Measurements from ENCODE around the gene XIRP1. TPM values are rescaled to one million over a fixed set of nuclear protein-coding genes. Genes with fewer than 3 reads are reported as not detected.

Gene XIRP1
- total and polyA plus RNA-seq, 4 experiments from 2014 or later = 0.03 TPM; not detected in 3

DNA sequence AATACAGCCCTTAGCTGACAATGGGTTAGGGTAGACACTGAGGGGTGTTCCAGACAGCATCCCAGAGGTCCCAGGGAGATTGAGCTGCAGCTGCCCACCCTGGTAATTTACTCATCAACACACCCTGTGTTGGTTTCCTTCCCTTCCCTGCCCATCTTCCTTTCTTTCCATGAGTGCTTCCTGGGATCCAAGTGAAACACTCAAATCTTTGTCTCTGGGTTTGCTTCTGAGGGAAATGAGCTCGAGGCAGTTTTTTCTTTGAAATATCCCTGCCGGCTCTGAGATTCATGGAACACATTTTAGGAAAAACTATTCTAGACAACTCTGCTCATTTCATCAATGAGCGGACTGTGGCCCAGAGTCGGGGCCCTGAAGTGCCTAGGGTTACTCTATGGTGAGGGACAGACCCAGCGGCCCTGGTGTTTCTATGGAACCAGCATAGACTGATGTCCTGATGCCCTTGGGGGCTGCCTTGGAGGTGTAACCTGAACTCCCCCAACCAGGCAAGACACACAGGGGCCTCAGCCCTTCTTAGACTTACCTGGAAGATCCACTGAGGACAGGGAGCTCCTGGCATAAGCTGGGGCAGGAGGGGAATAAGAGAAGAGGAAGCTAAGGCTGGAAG, 24.1 kb downstream of the XIRP1 start:
- intact Hi-C loops (cut with micrococcal nuclease) = no loop called here

DNA sequence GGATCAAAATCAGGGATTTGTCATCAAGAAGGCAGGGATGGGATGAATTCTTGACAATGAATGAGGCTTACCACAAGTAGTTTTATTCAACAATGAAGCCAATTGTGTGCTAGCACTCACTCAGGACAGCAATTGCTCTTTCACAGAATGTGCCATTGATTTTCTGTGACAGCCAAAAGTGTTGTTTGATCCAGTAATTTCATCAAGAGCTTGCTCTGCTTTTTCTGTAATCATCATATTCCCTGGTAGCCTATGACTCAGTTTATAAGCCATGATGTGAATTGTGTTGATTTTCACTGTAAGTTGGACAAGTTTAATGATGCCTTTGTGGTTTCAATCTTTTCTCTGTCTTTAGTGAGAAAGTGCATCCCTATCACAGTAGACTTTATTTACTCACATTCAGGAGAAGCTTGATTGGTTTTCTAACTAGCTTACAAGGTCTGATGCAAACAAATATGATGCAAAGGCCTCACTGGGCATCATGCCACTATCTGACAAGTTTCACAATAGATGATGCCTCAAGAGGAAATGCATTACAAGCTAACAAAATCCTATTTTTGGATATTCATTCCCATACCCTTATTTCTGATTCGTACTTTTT, 25.4 kb downstream of the XIRP1 start:
- DNase-seq = no peak
- Histone ChIP-seq H3K27me3 (ENCODE audit: insufficient read depth, low read length) (no peaks in the 10 kb centered on the region), H3K27ac (ENCODE audit: low read depth, low read length) (no peak overlapping the region), H3K4me3 (ENCODE audit: low read length in 2 of 2) (no peak overlapping the region), H3K9me3 (ENCODE audit: control insufficient read depth in 1 of 2, low read length in 2 of 2) (no peaks in the 10 kb centered on the region), H3K4me1 (ENCODE audit: insufficient read depth, low read length) (no peaks in the 10 kb centered on the region), H3K36me3 (ENCODE audit: insufficient read depth, low read length) (no peaks in the 10 kb centered on the region)
- H3K27ac Mint-ChIP-seq = no peak overlapping the region
- intact Hi-C loops (cut with micrococcal nuclease) = no loop called here
- no peaks in the 10 kb centered on the region for H3K4me1 Mint-ChIP-seq
- ChIA-PET POLR2A (ENCODE audit: partially characterized antibody) (interaction anchor here (1.7 kb wide), 1 partner anchor 11 kb away, joined by 5 read pairs; no protein-coding TSS in a partner anchor), CTCF (ENCODE audit: partially characterized antibody) (interaction anchor here (0.7 to 2.5 kb wide), 6 partner anchors 9 to 125 kb away, joined by 3 to 11 read pairs (median 4); no protein-coding TSS in a partner anchor)
- peak overlapping the region in 1 of 8 donors; percentile 20 for H3K4me3 Mint-ChIP-seq
- H3K27me3 Mint-ChIP-seq = no peaks in the 10 kb centered on the region
- no peaks in the 10 kb centered on the region for H3K36me3 Mint-ChIP-seq
- no peaks in the 10 kb centered on the region for H3K9me3 Mint-ChIP-seq

More for the DNA sequence above, 24.1 kb downstream of the XIRP1 start:
- H3K27ac Mint-ChIP-seq = no peak overlapping the region
- H3K27me3 Mint-ChIP-seq = no peaks in the 10 kb centered on the region
- DNase-seq = no peak
- Histone ChIP-seq H3K36me3 (ENCODE audit: insufficient read depth, low read length) (no peaks in the 10 kb centered on the region), H3K4me1 (ENCODE audit: insufficient read depth, low read length) (no peaks in the 10 kb centered on the region), H3K27ac (ENCODE audit: low read depth, low read length) (no peak overlapping the region), H3K4me3 (ENCODE audit: low read length in 2 of 2) (no peak overlapping the region), H3K9me3 (ENCODE audit: control insufficient read depth in 1 of 2, low read length in 2 of 2) (no peaks in the 10 kb centered on the region), H3K27me3 (ENCODE audit: insufficient read depth, low read length) (no peaks in the 10 kb centered on the region)
- CTCF ChIA-PET (ENCODE audit: partially characterized antibody) = interaction anchor here (1.0 to 2.5 kb wide), 7 partner anchors 10 to 124 kb away, joined by 3 to 11 read pairs (median 5); no protein-coding TSS in a partner anchor
- no peaks in the 10 kb centered on the region for H3K4me1 Mint-ChIP-seq
- POLR2A ChIA-PET (ENCODE audit: partially characterized antibody) = interaction anchor here (1.7 kb wide), 1 partner anchor 9 kb away, joined by 5 read pairs; no protein-coding TSS in a partner anchor
- no peaks in the 10 kb centered on the region for H3K9me3 Mint-ChIP-seq
- H3K36me3 Mint-ChIP-seq = no peaks in the 10 kb centered on the region
- H3K4me3 Mint-ChIP-seq = no peak overlapping the region

DNA sequence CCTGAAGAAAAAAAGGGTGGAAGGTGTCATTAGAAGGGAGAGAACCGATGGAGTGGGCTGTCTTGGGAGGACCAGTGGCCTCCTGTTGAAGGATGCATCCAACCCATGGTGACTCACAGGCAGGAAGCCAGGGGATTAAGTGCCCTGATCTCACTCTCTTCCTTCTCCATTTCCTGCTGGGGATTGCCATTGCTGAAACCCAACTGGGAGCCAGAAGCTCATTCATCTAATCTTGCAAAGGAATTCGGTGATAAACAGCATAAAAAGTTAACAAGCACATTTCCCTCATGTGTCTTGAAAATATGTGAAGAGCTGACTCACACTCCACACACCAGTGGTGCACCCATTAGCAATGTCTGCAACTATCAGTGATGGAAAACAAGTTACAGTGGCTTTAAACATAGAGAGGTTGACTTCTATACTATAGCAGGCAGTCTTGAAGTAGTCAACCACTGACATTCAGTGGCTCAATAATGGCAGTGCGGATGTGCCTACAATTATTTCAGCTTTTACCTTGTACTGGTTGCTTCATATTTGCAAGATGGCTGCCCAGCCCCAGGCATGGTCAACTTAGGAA, 26.2 kb downstream of the XIRP1 start:
- H3K9me3 Mint-ChIP-seq = no peaks in the 10 kb centered on the region
- CTCF ChIA-PET (ENCODE audit: partially characterized antibody) = interaction anchor here (0.7 to 2.5 kb wide), 4 partner anchors 10 to 126 kb away, joined by 3 to 11 read pairs (median 6); no protein-coding TSS in a partner anchor
- no peaks in the 10 kb centered on the region for H3K36me3 Mint-ChIP-seq
- peak overlapping the region in 1 of 7 donors; percentile 36 for H3K27ac Mint-ChIP-seq
- H3K36me3 ChIP-seq (ENCODE audit: insufficient read depth, low read length) = no peaks in the 10 kb centered on the region
- DNase-seq = no peak
- H3K27ac ChIP-seq (ENCODE audit: low read depth, low read length) = no peak overlapping the region
- H3K27me3 Mint-ChIP-seq = no peaks in the 10 kb centered on the region
- H3K4me1 ChIP-seq (ENCODE audit: insufficient read depth, low read length) = no peaks in the 10 kb centered on the region
- no peaks in the 10 kb centered on the region for H3K9me3 ChIP-seq (ENCODE audit: control insufficient read depth in 1 of 2, low read length in 2 of 2)
- H3K27me3 ChIP-seq (ENCODE audit: insufficient read depth, low read length) = no peaks in the 10 kb centered on the region
- no peak overlapping the region for H3K4me3 ChIP-seq (ENCODE audit: low read length in 2 of 2)
- H3K4me3 Mint-ChIP-seq = no peak overlapping the region
- intact Hi-C loops (cut with micrococcal nuclease) = no loop called here
- no peaks in the 10 kb centered on the region for H3K4me1 Mint-ChIP-seq
- POLR2A ChIA-PET (ENCODE audit: partially characterized antibody) = interaction anchor here (0.6 kb wide), 1 partner anchor 15 kb away, joined by 3 read pairs; no protein-coding TSS in a partner anchor

DNA sequence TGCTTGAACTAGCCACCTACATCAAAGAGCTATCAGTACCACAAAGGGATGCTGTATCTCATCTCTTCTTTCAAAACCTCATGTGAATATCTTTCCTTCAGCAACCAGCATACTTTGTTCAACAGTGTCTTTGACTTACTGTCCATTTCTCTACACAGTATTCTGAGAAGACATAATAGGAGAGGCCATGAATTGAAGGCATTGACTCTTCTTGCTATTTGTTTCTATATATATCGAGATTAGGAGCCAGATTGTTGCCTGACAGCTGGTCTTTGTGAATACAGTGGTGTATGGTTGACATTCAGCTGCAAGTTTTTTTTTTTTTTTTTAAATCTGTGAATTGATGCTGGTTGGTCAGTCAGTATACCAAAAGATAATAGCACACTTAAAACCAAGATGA, 26.9 kb downstream of the XIRP1 start:
- H3K36me3 Mint-ChIP-seq = no peaks in the 10 kb centered on the region
- no peaks in the 10 kb centered on the region for H3K27me3 ChIP-seq (ENCODE audit: insufficient read depth, low read length)
- H3K27me3 Mint-ChIP-seq = no peaks in the 10 kb centered on the region
- DNase-seq = no peak
- H3K4me1 Mint-ChIP-seq = no peaks in the 10 kb centered on the region
- CTCF ChIA-PET (ENCODE audit: partially characterized antibody) = no interaction called here
- H3K27ac Mint-ChIP-seq = no peak overlapping the region
- H3K36me3 ChIP-seq (ENCODE audit: insufficient read depth, low read length) = no peaks in the 10 kb centered on the region
- H3K4me1 ChIP-seq (ENCODE audit: insufficient read depth, low read length) = no peaks in the 10 kb centered on the region
- intact Hi-C loops (cut with micrococcal nuclease) = no loop called here
- no peaks in the 10 kb centered on the region for H3K9me3 ChIP-seq (ENCODE audit: control insufficient read depth in 1 of 2, low read length in 2 of 2)
- POLR2A ChIA-PET (ENCODE audit: partially characterized antibody) = no interaction called here
- H3K9me3 Mint-ChIP-seq = no peaks in the 10 kb centered on the region
- H3K27ac ChIP-seq (ENCODE audit: low read depth, low read length) = no peak overlapping the region
- H3K4me3 Mint-ChIP-seq = no peak overlapping the region
- H3K4me3 ChIP-seq (ENCODE audit: low read length in 2 of 2) = no peak overlapping the region

DNA sequence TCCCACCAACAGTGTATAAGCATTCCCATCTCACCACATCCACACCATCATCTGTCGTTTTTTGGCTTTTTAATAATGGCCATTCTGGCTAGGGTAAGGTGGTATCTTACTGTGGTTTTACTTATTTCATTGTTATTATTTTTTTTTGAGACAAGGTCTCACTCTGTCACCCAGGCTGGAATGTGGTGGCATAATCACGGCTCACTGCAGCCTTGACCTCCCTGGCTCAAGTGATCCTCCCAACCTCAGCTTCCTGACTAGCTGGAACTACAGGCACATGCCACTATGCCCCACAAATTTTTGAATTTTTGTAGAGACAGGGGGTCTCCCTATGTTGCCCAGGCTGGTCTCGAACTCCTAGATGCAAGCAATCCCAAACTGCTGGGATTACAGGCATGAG, 28.0 kb downstream of the XIRP1 start:
- Mint-ChIP-seq H3K4me3 (no peak overlapping the region), H3K36me3 (no peaks in the 10 kb centered on the region), H3K27ac (no peak overlapping the region), H3K27me3 (no peaks in the 10 kb centered on the region), H3K9me3 (no peaks in the 10 kb centered on the region), H3K4me1 (no peaks in the 10 kb centered on the region)
- intact Hi-C loops (cut with micrococcal nuclease) = no loop called here
- CTCF ChIA-PET (ENCODE audit: partially characterized antibody) = interaction anchor here (1.8 kb wide), 1 partner anchor 9 kb away, joined by 5 read pairs; no protein-coding TSS in a partner anchor
- no peaks in the 10 kb centered on the region for H3K4me1 ChIP-seq (ENCODE audit: insufficient read depth, low read length)
- H3K9me3 ChIP-seq (ENCODE audit: control insufficient read depth in 1 of 2, low read length in 2 of 2) = no peaks in the 10 kb centered on the region
- H3K27ac ChIP-seq (ENCODE audit: low read depth, low read length) = no peak overlapping the region
- H3K4me3 ChIP-seq (ENCODE audit: low read length in 2 of 2) = no peak overlapping the region
- DNase-seq = no peak
- H3K27me3 ChIP-seq (ENCODE audit: insufficient read depth, low read length) = no peaks in the 10 kb centered on the region
- no peaks in the 10 kb centered on the region for H3K36me3 ChIP-seq (ENCODE audit: insufficient read depth, low read length)
- POLR2A ChIA-PET (ENCODE audit: partially characterized antibody) = no interaction called here

- DNase-seq = no peak
- Histone ChIP-seq H3K27ac (ENCODE audit: low read depth, low read length) (no peak overlapping the region), H3K9me3 (ENCODE audit: control insufficient read depth in 1 of 2, low read length in 2 of 2) (no peaks in the 10 kb centered on the region), H3K4me1 (ENCODE audit: insufficient read depth, low read length) (peaks cover 9% of the 10 kb centered on the region), H3K4me3 (ENCODE audit: low read length in 2 of 2) (no peak overlapping the region), H3K27me3 (ENCODE audit: insufficient read depth, low read length) (no peaks in the 10 kb centered on the region), H3K36me3 (ENCODE audit: insufficient read depth, low read length) (no peaks in the 10 kb centered on the region)
- no peaks in the 10 kb centered on the region for H3K27me3 Mint-ChIP-seq
- H3K27ac Mint-ChIP-seq = peak overlapping the region in 2 of 7 donors; percentile 29 to 43
- no peak overlapping the region for H3K4me3 Mint-ChIP-seq
- POLR2A ChIA-PET (ENCODE audit: partially characterized antibody) = interaction anchor here (2.1 kb wide), 1 partner anchor 10 kb away, joined by 4 read pairs; no protein-coding TSS in a partner anchor
- CTCF ChIA-PET (ENCODE audit: partially characterized antibody) = interaction anchor here (0.9 to 2.5 kb wide), 5 partner anchors 14 to 133 kb away, joined by 3 to 7 read pairs (median 4); no protein-coding TSS in a partner anchor
- no peaks in the 10 kb centered on the region for H3K9me3 Mint-ChIP-seq
- intact Hi-C loops (cut with micrococcal nuclease) = no loop called here
- H3K4me1 Mint-ChIP-seq = peaks cover 2 to 14% (median 7%) of the 10 kb centered on the region in 4 donors
- H3K36me3 Mint-ChIP-seq = no peaks in the 10 kb centered on the region
These were observed 34.2 kb downstream of the XIRP1 start for GRCh38 chr3:39158148-39158715.

GRCh38 chr3:39157359-39157758, 35.0 kb downstream of the XIRP1 start:
- intact Hi-C loops (cut with micrococcal nuclease) = no loop called here
- no peaks in the 10 kb centered on the region for H3K36me3 ChIP-seq (ENCODE audit: insufficient read depth, low read length)
- ChIA-PET CTCF (ENCODE audit: partially characterized antibody) (interaction anchor here (2.5 kb wide), 1 partner anchor 134 kb away, joined by 7 read pairs; no protein-coding TSS in a partner anchor), POLR2A (ENCODE audit: partially characterized antibody) (no interaction called here)
- no peak overlapping the region for H3K4me3 Mint-ChIP-seq
- peak overlapping the region in 3 of 7 donors; percentile 24 to 40 (median 38) for H3K27ac Mint-ChIP-seq
- no peaks in the 10 kb centered on the region for H3K27me3 Mint-ChIP-seq
- H3K9me3 Mint-ChIP-seq = no peaks in the 10 kb centered on the region
- H3K4me1 ChIP-seq (ENCODE audit: insufficient read depth, low read length) = peaks cover 11% of the 10 kb centered on the region
- no peaks in the 10 kb centered on the region for H3K27me3 ChIP-seq (ENCODE audit: insufficient read depth, low read length)
- peaks cover 5 to 18% (median 11%) of the 10 kb centered on the region in 4 donors for H3K4me1 Mint-ChIP-seq
- no peak overlapping the region for H3K4me3 ChIP-seq (ENCODE audit: low read length in 2 of 2)
- no peaks in the 10 kb centered on the region for H3K9me3 ChIP-seq (ENCODE audit: control insufficient read depth in 1 of 2, low read length in 2 of 2)
- no peak for DNase-seq
- H3K36me3 Mint-ChIP-seq = peaks cover 0 to 4% of the 10 kb centered on the region in 2 donors
- no peak overlapping the region for H3K27ac ChIP-seq (ENCODE audit: low read depth, low read length)

Measured in CD4-positive, alpha-beta memory T cell (primary cell).